OCI-M2 (cell line): ENCODE data around the gene SPTBN2.
"Not testable (repeated sequence)": the region's sequence is repeated elsewhere in the genome, so short reads cannot be mapped to it uniquely, and the experiment has no call there.

Experiments
- DNase-seq: peaks from one replicate; lab custom pipeline; 2025; ENCODE audit not compliant: unreplicated experiment; lab: John Stamatoyannopoulos, UW

SPTBN2 gene

DNA sequence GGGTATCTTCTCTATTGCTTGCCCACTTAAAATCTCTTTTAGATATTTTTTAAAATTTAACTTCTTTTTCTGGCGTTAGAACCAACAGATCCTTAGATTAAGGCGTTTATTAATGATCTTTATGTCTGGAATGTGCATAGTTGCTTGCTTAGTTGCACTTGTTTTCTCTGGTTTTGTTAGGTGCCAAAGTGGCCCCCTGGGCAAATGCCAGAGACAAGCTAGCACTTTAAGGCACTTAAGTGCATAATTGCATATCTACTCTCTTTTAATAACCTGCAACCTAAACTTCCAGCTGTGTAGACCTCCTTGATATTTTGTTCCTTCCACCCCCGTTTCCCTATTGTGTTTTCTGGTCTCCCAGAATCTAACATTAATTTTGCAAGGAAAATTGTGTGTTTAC, 87.2 kb downstream of the SPTBN2 start:
- no peak for DNase-seq

DNA sequence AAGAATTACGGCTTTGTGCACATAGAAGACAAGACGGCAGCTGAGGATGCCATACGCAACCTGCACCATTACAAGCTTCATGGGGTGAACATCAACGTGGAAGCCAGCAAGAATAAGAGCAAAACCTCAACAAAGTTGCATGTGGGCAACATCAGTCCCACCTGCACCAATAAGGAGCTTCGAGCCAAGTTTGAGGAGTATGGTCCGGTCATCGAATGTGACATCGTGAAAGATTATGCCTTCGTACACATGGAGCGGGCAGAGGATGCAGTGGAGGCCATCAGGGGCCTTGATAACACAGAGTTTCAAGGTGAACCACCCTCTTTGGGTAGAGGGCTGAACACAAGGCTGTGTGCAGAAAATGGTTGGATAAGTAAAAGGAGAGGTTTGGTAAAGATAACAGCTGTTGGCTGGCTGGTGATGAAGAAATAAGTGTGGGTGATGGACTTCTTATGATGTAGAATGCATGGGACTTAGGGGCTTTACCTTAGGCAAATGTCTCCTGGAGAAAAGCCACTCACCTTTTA, 89.1 kb downstream of the SPTBN2 start:
- DNase-seq = not testable (repeated sequence)

DNA sequence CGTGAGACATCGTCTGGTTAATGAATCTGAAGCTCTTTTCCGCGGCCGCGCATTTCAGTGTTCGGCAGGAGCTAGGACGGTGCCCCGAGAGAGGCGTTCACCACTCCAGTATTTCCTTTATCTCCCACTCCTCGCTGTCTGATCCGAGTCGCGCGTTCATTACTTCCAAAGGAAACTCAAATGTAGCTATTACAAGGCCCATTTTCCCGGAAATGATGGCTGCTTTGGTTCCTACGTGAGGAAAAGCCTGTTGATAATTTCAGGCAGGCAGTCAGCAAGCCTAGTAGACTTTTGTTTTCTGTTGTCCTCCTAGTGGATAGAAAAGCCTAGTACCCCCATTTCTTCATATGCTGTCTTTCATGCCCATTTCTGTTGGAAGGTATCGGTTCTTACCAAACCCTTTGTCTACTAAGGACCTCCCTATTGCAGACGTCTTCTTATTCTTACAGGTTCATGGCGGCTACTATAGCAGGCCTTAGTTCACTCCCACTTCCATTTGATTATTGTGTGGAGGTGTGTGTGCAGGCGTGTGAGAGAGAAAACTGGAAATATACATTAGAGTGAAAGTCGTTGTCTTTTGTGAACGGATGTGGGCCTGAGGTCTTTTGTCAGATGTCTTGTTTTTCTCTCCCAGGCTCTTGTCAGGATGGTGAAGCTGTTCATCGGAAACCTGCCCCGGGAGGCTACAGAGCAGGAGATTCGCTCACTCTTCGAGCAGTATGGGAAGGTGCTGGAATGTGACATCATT, 89.8 kb downstream of the SPTBN2 start:
- no peak for DNase-seq

DNA sequence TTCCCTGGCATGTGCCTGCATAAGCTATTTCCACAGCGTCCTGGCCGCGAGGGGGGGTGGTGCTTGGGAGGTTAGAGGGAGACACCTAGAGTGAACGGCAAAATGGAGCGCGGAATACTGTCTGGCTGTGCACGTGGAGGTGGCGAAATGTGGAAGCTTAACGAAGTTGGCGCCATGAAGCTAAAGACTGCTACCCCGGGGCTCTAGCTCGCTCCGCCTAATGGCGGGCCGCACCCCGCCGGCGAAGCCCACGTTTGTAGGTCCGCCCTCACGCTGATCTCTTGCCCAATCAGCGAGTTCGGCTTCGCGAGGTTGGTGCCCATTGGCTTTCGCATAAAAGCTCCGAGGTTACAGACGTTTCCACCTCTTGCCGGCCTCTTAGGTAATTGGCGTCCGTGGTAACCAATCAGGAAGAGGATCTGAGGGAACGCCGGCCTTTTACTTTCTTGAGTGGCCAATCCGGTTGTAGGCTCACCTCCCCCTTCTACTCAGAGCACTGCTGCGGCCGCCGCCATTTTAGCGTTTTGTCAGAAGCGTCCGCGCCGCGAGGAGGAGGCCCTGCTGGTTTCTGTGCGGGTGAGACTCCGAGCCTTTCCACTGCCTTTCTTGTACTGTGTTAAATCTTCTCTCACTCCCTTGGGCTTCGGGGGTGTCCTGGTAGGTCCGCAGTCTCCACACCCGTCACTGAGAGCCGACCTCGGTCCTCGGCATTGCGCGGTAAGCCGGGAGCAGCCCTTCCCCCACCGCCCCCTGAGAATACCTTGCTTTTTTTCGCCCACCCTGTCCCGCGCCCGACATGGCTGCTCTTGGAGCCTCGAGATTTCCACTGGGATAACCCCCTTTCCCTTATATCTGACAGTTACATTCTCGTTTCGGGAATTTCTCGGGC, 90.6 kb downstream of the SPTBN2 start, which contains the start of gene RBM4:
Gene RBM4, plus strand, starts transcription at position 527 of the 889 bp plus-strand sequence. CDS start 1,009 bp downstream, outside the sequence.
- DNase-seq = peak; percentile 83

DNA sequence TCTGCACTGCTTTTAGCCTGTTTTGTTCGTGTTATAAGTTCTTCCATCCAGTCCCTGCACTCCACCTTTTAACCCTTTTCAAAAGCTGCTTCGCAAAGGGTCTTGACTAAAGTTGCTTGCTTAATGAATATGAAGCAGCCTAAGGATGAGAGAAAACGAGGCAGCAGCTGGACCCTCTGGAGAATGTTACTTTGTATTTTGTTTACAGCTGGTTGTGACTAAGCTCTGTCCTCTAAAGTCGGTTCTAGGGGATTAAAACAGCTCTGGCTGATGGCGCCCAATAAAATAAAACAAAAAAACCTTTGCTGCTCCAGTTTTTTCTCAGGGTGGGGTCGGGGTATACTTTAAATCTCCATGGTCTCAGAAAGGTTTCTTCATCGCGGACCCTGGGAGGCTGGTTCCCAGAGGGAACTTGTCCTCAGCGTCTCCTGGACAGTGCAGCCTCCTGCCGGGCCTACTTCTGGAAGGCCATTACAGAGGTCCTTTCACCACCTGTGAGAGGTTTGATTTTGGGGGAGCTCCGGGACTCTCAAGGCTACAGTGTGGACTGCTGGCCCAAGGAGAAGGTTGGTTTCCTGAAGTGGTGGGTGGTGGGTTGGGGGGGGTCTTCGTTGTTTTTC, 91.3 kb downstream of the SPTBN2 start:
- DNase-seq = no peak

DNA sequence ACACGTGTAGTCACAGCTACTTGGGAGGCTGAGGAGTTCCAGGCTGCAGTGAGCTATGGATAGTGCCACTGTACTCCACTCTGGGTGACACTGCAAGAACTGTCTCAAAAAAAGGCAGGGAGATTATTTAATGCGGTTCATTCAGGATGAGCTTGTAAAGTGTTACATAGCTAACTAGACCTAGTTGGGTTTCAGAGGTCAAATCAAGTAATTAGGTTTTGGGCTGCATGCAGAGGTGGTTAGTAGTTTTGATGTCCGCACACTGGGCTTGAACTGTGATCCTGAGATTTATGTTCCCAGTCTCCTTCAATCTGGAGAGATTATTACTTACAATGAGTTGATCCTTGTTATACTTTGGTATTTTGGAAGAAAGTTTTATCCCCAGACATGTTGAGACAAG, 92.6 kb downstream of the SPTBN2 start:
- no peak for DNase-seq
